ENCODE measurements around the gene STK32B. TPM values are rescaled to one million over a fixed set of nuclear protein-coding genes. Genes with fewer than 3 reads are reported as not detected.

Gene STK32B
- total RNA-seq, 1 donor from 2014 or later: 2.5 TPM

DNA sequence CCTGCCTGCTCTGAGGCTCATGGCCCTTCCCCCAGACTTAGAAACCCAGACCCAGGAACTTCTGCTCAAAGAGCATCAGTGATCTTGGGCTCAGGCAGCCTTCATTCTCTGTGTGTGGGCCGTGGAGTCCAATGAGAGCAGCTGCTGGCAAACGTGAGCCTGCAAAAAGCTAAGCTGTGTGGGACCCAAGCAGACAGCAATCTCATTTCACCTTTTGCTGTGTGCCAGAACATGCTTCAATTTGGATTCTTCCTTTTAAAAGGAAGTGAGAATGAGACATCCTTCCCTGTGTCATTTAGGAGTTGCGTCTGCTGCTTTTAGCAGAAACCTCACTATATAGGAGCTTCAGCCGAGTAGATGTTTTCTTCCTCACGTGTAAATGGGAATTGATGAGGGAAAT is 418.6 kb downstream of the STK32B start:
- Mint-ChIP-seq H3K27ac (ENCODE audit: unreplicated experiment) (no peak overlapping the region), H3K4me1 (ENCODE audit: low read depth, unreplicated experiment) (peaks cover 3% of the 10 kb centered on the region), H3K36me3 (ENCODE audit: unreplicated experiment) (no peaks in the 10 kb centered on the region), H3K4me3 (ENCODE audit: unreplicated experiment) (no peak overlapping the region), H3K9me3 (ENCODE audit: unreplicated experiment) (peaks cover 1% of the 10 kb centered on the region), H3K27me3 (ENCODE audit: unreplicated experiment) (peaks cover 4% of the 10 kb centered on the region)
- TF ChIP-seq, protein P1, sequence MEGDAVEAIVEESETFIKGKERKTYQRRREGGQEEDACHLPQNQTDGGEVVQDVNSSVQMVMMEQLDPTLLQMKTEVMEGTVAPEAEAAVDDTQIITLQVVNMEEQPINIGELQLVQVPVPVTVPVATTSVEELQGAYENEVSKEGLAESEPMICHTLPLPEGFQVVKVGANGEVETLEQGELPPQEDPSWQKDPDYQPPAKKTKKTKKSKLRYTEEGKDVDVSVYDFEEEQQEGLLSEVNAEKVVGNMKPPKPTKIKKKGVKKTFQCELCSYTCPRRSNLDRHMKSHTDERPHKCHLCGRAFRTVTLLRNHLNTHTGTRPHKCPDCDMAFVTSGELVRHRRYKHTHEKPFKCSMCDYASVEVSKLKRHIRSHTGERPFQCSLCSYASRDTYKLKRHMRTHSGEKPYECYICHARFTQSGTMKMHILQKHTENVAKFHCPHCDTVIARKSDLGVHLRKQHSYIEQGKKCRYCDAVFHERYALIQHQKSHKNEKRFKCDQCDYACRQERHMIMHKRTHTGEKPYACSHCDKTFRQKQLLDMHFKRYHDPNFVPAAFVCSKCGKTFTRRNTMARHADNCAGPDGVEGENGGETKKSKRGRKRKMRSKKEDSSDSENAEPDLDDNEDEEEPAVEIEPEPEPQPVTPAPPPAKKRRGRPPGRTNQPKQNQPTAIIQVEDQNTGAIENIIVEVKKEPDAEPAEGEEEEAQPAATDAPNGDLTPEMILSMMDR (IDR thresholded peaks at IDR 0.05; ENCODE audit: partially characterized antibody, unreplicated experiment): no peak
- DNase-seq: no peak

DNA sequence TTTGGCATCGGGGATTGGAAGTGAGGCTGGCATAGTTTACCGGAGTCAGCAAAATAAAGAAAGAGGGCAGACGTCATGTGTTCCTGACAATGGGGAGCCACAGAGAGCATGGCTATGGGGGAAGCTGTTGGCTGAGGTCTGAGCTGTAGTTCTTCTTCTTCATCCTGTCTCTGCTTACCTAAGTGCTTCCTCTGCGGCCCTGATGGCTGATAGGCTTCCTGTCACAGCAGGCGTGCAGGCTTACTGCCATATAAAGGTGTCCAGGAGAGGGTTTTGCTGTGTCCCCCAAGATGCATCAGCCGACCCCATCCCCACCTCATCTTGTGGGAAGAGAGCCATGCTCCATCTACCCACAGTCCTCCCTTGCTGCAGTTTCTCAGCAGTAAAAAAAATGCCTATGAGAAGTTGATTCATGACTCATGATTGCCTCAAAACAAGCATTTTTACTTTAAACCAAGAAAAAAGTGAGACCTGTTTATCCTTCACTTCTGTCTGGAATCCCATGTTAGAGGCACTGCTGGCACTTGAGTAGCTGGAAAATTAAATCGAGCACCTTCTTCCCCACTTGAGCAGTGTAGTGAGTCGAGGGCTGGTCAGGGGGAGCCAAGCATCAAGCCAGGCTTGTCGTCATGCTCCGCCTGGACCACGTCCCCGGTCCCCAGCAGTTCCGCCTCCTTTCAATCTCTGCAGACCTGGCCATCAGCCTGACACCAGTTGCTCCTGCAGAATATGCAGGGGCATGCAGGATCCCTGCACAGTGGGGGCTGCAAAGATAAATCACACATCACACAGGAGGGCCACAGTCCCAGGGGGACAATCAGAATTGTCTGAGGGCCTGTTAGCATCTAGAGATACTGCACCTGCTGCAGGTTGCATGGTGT is 419.3 kb downstream of the STK32B start:
- Mint-ChIP-seq H3K27me3 (ENCODE audit: unreplicated experiment) (peaks cover 3% of the 10 kb centered on the region), H3K27ac (ENCODE audit: unreplicated experiment) (no peak overlapping the region), H3K36me3 (ENCODE audit: unreplicated experiment) (no peaks in the 10 kb centered on the region), H3K4me1 (ENCODE audit: low read depth, unreplicated experiment) (peaks cover 3% of the 10 kb centered on the region), H3K4me3 (ENCODE audit: unreplicated experiment) (no peak overlapping the region), H3K9me3 (ENCODE audit: unreplicated experiment) (peaks cover 1% of the 10 kb centered on the region)
- TF ChIP-seq, protein P1 (IDR thresholded peaks at IDR 0.05; ENCODE audit: partially characterized antibody, unreplicated experiment): no peak
- DNase-seq: no peak

DNA sequence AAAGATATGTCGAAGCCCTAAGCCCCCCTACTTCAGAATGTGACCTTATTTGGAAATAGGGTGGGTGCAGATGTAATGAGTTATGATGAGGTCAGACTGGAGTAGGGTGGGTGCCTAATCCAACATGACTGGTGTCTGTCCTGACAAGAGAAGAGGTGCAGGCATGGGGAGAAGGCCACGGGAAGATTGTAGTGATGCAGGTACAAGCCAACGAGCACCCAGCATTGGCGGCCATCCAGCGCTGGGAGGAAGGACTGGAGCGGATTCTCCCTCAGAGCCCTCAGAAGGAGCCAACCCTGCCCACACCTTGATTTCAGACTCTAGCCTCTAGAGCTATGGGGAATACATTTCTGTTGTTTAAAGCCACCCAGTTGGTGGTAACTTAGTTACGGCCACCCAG is 419.9 kb downstream of the STK32B start:
- H3K4me3 Mint-ChIP-seq (ENCODE audit: unreplicated experiment): no peak overlapping the region
- no peaks in the 10 kb centered on the region for H3K36me3 Mint-ChIP-seq (ENCODE audit: unreplicated experiment)
- H3K9me3 Mint-ChIP-seq (ENCODE audit: unreplicated experiment): peaks cover 1% of the 10 kb centered on the region
- peaks cover 3% of the 10 kb centered on the region for H3K27me3 Mint-ChIP-seq (ENCODE audit: unreplicated experiment)
- TF ChIP-seq, protein P1 (IDR thresholded peaks at IDR 0.05; ENCODE audit: partially characterized antibody, unreplicated experiment): no peak
- H3K27ac Mint-ChIP-seq (ENCODE audit: unreplicated experiment): no peak overlapping the region
- H3K4me1 Mint-ChIP-seq (ENCODE audit: low read depth, unreplicated experiment): peaks cover 3% of the 10 kb centered on the region
- DNase-seq: no peak

DNA sequence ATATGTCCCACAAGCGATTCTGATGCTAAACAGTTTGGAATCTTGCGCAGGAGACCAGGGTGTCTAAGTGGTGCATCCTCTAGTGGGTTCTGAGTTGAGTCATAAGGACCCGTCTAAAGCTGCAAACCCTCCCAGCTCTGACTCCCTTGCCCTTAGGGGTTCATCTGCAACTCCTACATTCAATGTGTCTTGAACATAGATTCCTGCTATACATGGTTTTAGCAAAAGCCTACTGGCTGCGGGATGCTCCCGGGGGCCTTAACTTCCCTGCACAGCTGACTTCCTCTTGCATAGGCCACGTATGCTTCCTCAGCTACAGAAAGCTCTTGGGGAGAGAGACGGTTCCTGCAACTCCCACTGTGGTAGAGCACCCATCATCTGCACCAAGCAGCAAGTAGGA is 420.4 kb downstream of the STK32B start:
- H3K9me3 Mint-ChIP-seq (ENCODE audit: unreplicated experiment): peaks cover 4% of the 10 kb centered on the region
- H3K36me3 Mint-ChIP-seq (ENCODE audit: unreplicated experiment): no peaks in the 10 kb centered on the region
- H3K4me3 Mint-ChIP-seq (ENCODE audit: unreplicated experiment): no peak overlapping the region
- H3K27ac Mint-ChIP-seq (ENCODE audit: unreplicated experiment): no peak overlapping the region
- H3K27me3 Mint-ChIP-seq (ENCODE audit: unreplicated experiment): peaks cover 3% of the 10 kb centered on the region
- TF ChIP-seq, protein P1 (IDR thresholded peaks at IDR 0.05; ENCODE audit: partially characterized antibody, unreplicated experiment): no peak
- no peak for DNase-seq
- H3K4me1 Mint-ChIP-seq (ENCODE audit: low read depth, unreplicated experiment): peaks cover 3% of the 10 kb centered on the region

DNA sequence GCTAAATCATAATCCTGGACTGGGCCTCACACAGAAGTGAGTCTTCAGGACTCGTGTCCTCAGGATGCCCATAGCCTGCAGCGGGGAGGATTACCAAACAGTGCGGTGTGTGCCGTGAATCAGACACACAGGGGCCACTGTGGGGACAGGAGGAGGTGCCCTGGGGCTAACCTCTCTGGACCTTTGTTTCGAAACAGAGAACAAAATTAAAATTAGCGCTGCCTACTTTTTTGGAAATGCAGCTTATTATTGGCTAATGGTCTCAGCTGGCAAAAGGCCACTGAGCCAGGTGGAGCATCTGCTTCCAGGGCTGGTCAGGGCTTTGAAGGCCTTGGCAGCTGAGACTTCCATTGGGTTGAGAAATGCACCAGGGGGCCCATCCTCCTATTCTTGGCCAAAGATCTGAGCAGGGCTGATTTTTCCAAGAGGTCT is 420.9 kb downstream of the STK32B start:
- Mint-ChIP-seq H3K9me3 (ENCODE audit: unreplicated experiment) (peaks cover 5% of the 10 kb centered on the region), H3K27me3 (ENCODE audit: unreplicated experiment) (peaks cover 3% of the 10 kb centered on the region), H3K4me1 (ENCODE audit: low read depth, unreplicated experiment) (peaks cover 4% of the 10 kb centered on the region), H3K27ac (ENCODE audit: unreplicated experiment) (no peak overlapping the region), H3K36me3 (ENCODE audit: unreplicated experiment) (no peaks in the 10 kb centered on the region), H3K4me3 (ENCODE audit: unreplicated experiment) (no peak overlapping the region)
- no peak for DNase-seq
- TF ChIP-seq, protein P1 (IDR thresholded peaks at IDR 0.05; ENCODE audit: partially characterized antibody, unreplicated experiment): no peak

Data from glutamatergic neuron (in vitro differentiated cells).